ENCODE measurements around the gene TDRKH.
"Not testable (repeated sequence)": the region's sequence is repeated elsewhere in the genome, so short reads cannot be mapped to it uniquely, and the experiment has no call there.

The TDRKH gene

GRCh38 chr1:151760597-151761385 lies 29.5 kb downstream of the TDRKH start:
- DNase-seq = no peak

- DNase-seq = no peak
Observed at GRCh38 chr1:151759241-151759640, 31.1 kb downstream of the TDRKH start.

GRCh38 chr1:151756291-151756690 lies 34.0 kb downstream of the TDRKH start:
- peak; percentile 8 for DNase-seq

- no peak for DNase-seq
Observed at GRCh38 chr1:151741516-151741915, 48.8 kb downstream of the TDRKH start.

- DNase-seq = no peak
Observed at GRCh38 chr1:151739590-151740355, 50.5 kb downstream of the TDRKH start.

- no peak for DNase-seq
Observed at GRCh38 chr1:151737479-151737878, 52.8 kb downstream of the TDRKH start.

GRCh38 chr1:151737026-151737425 lies 53.3 kb downstream of the TDRKH start:
- DNase-seq = no peak

- not testable (repeated sequence) for DNase-seq
Observed at GRCh38 chr1:151733995-151734394, 56.3 kb downstream of the TDRKH start.

- DNase-seq = no peak
Observed at GRCh38 chr1:151733126-151733525, 57.2 kb downstream of the TDRKH start.

GRCh38 chr1:151729966-151730291 lies 60.4 kb downstream of the TDRKH start:
- no peak for DNase-seq

- DNase-seq = no peak
Observed at GRCh38 chr1:151729157-151729965, 60.9 kb downstream of the TDRKH start.

GRCh38 chr1:151728151-151729054 lies 61.9 kb downstream of the TDRKH start:
- peak; percentile 66 for DNase-seq

GRCh38 chr1:151723726-151724370 lies 66.5 kb downstream of the TDRKH start:
- no peak for DNase-seq

Data from fibroblast of skin of right quadriceps (primary cell).